ENCODE data around the gene SF3B2.
"Not testable (repeated sequence)": the region's sequence is repeated elsewhere in the genome, so short reads cannot be mapped to it uniquely, and the experiment has no call there.

The SF3B2 gene

GRCh38 chr11:66051766-66052663 is at the start of gene SF3B2:
TSS of gene SF3B2 (plus strand) at chr11:66052364. CDS start at chr11:66052385, 21 bp downstream.
- DNase-seq (ENCODE audit: low spot score), result peak; percentile 93

GRCh38 chr11:66002648-66003225 is 49.4 kb upstream of the SF3B2 start:
- peak; percentile 67 for DNase-seq (ENCODE audit: low spot score)

- no peak for DNase-seq (ENCODE audit: low spot score)
Observed at GRCh38 chr11:66003291-66003690, 48.9 kb upstream of the SF3B2 start.

GRCh38 chr11:66004186-66004585 is 48.0 kb upstream of the SF3B2 start:
- no peak for DNase-seq (ENCODE audit: low spot score)

GRCh38 chr11:66006134-66006890 is 45.9 kb upstream of the SF3B2 start:
- no peak for DNase-seq (ENCODE audit: low spot score)

- no peak for DNase-seq (ENCODE audit: low spot score)
Observed at GRCh38 chr11:66006891-66007176, 45.3 kb upstream of the SF3B2 start.

- DNase-seq (ENCODE audit: low spot score), result no peak
Observed at GRCh38 chr11:66007201-66007634, 44.9 kb upstream of the SF3B2 start.

- no peak for DNase-seq (ENCODE audit: low spot score)
Observed at GRCh38 chr11:66008095-66008467, 44.1 kb upstream of the SF3B2 start.

- DNase-seq (ENCODE audit: low spot score), result no peak
Observed at GRCh38 chr11:66008468-66009101, 43.6 kb upstream of the SF3B2 start.

- not testable (repeated sequence) for DNase-seq (ENCODE audit: low spot score)
Observed at GRCh38 chr11:66010036-66010435, 42.1 kb upstream of the SF3B2 start.

- no peak for DNase-seq (ENCODE audit: low spot score)
Observed at GRCh38 chr11:66011239-66011784, 40.9 kb upstream of the SF3B2 start.

GRCh38 chr11:66011785-66012303 is 40.3 kb upstream of the SF3B2 start, which contains the start of gene CST6:
TSS of gene CST6 (plus strand) at chr11:66012008. CDS start at chr11:66012045, 37 bp downstream.
- DNase-seq (ENCODE audit: low spot score), result no peak

- no peak for DNase-seq (ENCODE audit: low spot score)
Observed at GRCh38 chr11:66012371-66012945, 39.7 kb upstream of the SF3B2 start.

- DNase-seq (ENCODE audit: low spot score), result peak; percentile 33
Observed at GRCh38 chr11:66012946-66013761, 39.0 kb upstream of the SF3B2 start.

- DNase-seq (ENCODE audit: low spot score), result no peak
Observed at GRCh38 chr11:66013762-66014100, 38.4 kb upstream of the SF3B2 start.

- DNase-seq (ENCODE audit: low spot score), result no peak
Observed at GRCh38 chr11:66014804-66015453, 37.2 kb upstream of the SF3B2 start.

GRCh38 chr11:66015454-66015881 is 36.7 kb upstream of the SF3B2 start:
- no peak for DNase-seq (ENCODE audit: low spot score)

GRCh38 chr11:66015936-66016792 is 36.0 kb upstream of the SF3B2 start:
- DNase-seq (ENCODE audit: low spot score), result no peak

- no peak for DNase-seq (ENCODE audit: low spot score)
Observed at GRCh38 chr11:66016793-66017177, 35.4 kb upstream of the SF3B2 start.

All from HuH-7.5 (cell line).